CD4-positive, alpha-beta T cell (primary cell): ENCODE results near the gene FAR1. TPM values are rescaled to one million over a fixed set of nuclear protein-coding genes. Genes with fewer than 3 reads are reported as not detected.

Source experiments
- ATAC-seq: fragments of 200-7000 bp; cut with Tn5 transposase; one replicate; pipeline ENCODE4 v1.10.0; 2022; ENCODE audit warnings: mild to moderate bottlenecking; ENCODE audit not compliant: poor library complexity
- CTCF ChIA-PET: fragments of 350-600 bp; sonication (Branson Sonifier 250); formaldehyde crosslinking; loops from one replicate; lab custom pipeline; 2021; ENCODE audit warnings: antibody characterized with exemption, inconsistent platforms; lab: Charles Lee
- POLR2A ChIA-PET: fragments of 350-600 bp; sonication (Branson Sonifier 250); formaldehyde crosslinking; loops from one replicate; lab custom pipeline; 2021; ENCODE audit warnings: antibody characterized with exemption, inconsistent platforms; lab: Charles Lee
- DNase-seq, 14 experiments: peaks; one replicate each; pipeline ENCODE4 v3.0.0-alpha.2; 2013 to 2020; ENCODE audit warnings: mixed read lengths in 2 of 14
- H3K27ac ChIP-seq, 2 donors: one replicate each; pipeline versions ENCODE4 v1.5.1 to v1.7.0; 2013; ENCODE audit warnings: low read length in 2 of 2, low read depth in 1 of 2, mild to moderate bottlenecking in 1 of 2
- H3K27me3 ChIP-seq, 2 experiments: 1 replicate in 1 of 2; 2 replicates in 1 of 2; pipeline versions ENCODE4 v1.6.1 to v1.7.0; 2013; ENCODE audit warnings: low read length in 2 of 2, control low read depth in 1 of 2, mild to moderate bottlenecking in 1 of 2, moderate library complexity in 1 of 2; ENCODE audit not compliant: insufficient read depth in 2 of 2, control insufficient read depth in 1 of 2
- H3K36me3 ChIP-seq: one replicate; pipeline ENCODE4 v1.6.1; 2013; ENCODE audit warnings: low read length, control low read depth; ENCODE audit not compliant: insufficient read depth
- H3K4me1 ChIP-seq: one replicate; pipeline ENCODE4 v1.6.1; 2013; ENCODE audit warnings: low read length, control low read depth; ENCODE audit not compliant: insufficient read depth
- H3K4me3 ChIP-seq: one replicate; pipeline ENCODE4 v1.5.1; 2013; ENCODE audit warnings: mild to moderate bottlenecking, low read length, moderate library complexity
- H3K9me3 ChIP-seq, 2 experiments: 1 replicate in 1 of 2; 2 replicates in 1 of 2; pipeline versions ENCODE4 v1.6.1 to v1.7.0; 2013; ENCODE audit warnings: low read length in 2 of 2, mild to moderate bottlenecking in 2 of 2, control low read depth in 1 of 2, moderate library complexity in 1 of 2; ENCODE audit not compliant: control insufficient read depth in 1 of 2, insufficient read depth in 1 of 2
- H3K27ac Mint-ChIP-seq: one replicate; pipeline ENCODE4 v1.8.0; 2020; ENCODE audit warnings: mixed read lengths
- H3K27me3 Mint-ChIP-seq: one replicate; pipeline ENCODE4 v1.8.0; 2021; ENCODE audit warnings: mixed read lengths
- H3K36me3 Mint-ChIP-seq: one replicate; pipeline ENCODE4 v1.8.0; 2021; ENCODE audit warnings: low read depth, mixed read lengths
- H3K4me1 Mint-ChIP-seq: one replicate; pipeline ENCODE4 v1.8.0; 2021; ENCODE audit warnings: low read depth, mixed read lengths
- H3K4me3 Mint-ChIP-seq: one replicate; pipeline ENCODE4 v1.8.0; 2020; ENCODE audit warnings: mild to moderate bottlenecking, mixed read lengths
- H3K9me3 Mint-ChIP-seq: one replicate; pipeline ENCODE4 v1.8.0; 2020; ENCODE audit warnings: mixed read lengths
- intact Hi-C, 2 experiments: fragments of 100-400 bp; cut with DNase I in 1 of 2; cut with micrococcal nuclease in 1 of 2; formaldehyde crosslinking; loops; one replicate each; pipeline versions ENCODE4 v1.15.1 to v1.9.0; 2023 to 2025; cut with DNase I, micrococcal nuclease
- total RNA-seq, 174 experiments: library from RNA in 2 of 174; stranded (reverse) in 2 of 174; gene quantifications; one replicate each; pipeline ENCODE4 v1.2.3 and lab custom pipeline; 2021 to 2026
- TF ChIP-seq, protein P1 (sequence below): fragments of 200-600 bp; IDR thresholded peaks from one replicate; pipeline ENCODE4 v1.8.0; 2022; ENCODE audit warnings: antibody characterized with exemption, mild to moderate bottlenecking

The FAR1 gene
- total RNA-seq, 2 experiments from 2014 or later, result 28.4 to 29.0 TPM

DNA sequence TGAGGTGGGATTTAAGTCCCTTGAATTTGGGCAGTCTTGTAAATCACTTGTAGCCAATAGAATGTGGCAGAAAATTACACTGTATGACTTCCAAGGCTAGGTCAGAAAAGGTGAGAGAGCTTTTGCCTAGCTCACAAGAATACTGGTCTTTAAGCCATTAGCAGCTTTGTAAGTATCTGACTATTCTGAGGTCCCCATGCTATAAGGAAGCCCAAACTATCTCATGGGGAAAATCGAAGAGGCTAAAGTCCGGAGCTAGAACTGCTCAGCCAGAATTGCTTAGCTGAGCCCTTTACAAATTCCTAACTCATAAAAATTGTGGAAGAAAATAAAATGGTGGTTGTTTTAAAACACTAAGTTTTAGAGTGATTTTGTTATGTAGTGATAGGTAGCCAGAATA, 13.0 kb downstream of the FAR1 start:
- POLR2A ChIA-PET, result interaction anchor here (1.1 kb wide), 1 partner anchor 13 kb away, joined by 3 read pairs; the partner anchor contains the start of gene FAR1
- intact Hi-C loops, result no loop called here
- no peaks in the 10 kb centered on the region for H3K4me1 ChIP-seq

DNA sequence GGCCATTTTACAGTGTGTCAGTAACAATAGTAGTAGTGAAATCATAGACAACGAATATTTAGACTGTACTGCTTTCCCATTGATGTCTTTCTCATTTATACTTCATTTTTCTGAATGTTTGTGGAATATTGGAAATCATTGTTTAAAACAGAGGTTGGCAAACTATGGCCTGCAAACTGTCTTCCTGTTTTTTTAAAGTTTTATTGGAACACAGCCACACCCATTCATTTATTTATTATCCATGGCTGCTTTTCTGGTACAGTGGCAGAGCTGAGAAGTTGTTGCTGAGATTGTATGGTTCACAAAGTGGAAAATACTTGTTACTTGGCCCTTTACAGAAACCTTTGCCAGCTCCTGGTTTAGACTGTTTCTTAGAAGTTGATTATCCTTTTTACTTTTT, 13.7 kb downstream of the FAR1 start:
- no peaks in the 10 kb centered on the region for H3K9me3 Mint-ChIP-seq
- H3K27me3 Mint-ChIP-seq, result no peaks in the 10 kb centered on the region
- CTCF ChIA-PET, result interaction anchor here (0.8 to 1.7 kb wide), 2 partner anchors 8 to 15 kb away, joined by 3 read pairs; no protein-coding TSS in a partner anchor
- H3K4me1 Mint-ChIP-seq, result peaks cover 76% of the 10 kb centered on the region
- H3K4me1 ChIP-seq, result no peaks in the 10 kb centered on the region
- DNase-seq (no peak), ATAC-seq (no peak)
- intact Hi-C loops, result no loop called here
- peaks cover 4% of the 10 kb centered on the region for H3K36me3 ChIP-seq
- no peak overlapping the region for H3K4me3 ChIP-seq
- TF ChIP-seq, protein P1, sequence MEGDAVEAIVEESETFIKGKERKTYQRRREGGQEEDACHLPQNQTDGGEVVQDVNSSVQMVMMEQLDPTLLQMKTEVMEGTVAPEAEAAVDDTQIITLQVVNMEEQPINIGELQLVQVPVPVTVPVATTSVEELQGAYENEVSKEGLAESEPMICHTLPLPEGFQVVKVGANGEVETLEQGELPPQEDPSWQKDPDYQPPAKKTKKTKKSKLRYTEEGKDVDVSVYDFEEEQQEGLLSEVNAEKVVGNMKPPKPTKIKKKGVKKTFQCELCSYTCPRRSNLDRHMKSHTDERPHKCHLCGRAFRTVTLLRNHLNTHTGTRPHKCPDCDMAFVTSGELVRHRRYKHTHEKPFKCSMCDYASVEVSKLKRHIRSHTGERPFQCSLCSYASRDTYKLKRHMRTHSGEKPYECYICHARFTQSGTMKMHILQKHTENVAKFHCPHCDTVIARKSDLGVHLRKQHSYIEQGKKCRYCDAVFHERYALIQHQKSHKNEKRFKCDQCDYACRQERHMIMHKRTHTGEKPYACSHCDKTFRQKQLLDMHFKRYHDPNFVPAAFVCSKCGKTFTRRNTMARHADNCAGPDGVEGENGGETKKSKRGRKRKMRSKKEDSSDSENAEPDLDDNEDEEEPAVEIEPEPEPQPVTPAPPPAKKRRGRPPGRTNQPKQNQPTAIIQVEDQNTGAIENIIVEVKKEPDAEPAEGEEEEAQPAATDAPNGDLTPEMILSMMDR, result no peak
- POLR2A ChIA-PET, result no interaction called here
- H3K27ac Mint-ChIP-seq, result no peak overlapping the region
- H3K36me3 Mint-ChIP-seq, result peaks cover 28% of the 10 kb centered on the region
- H3K9me3 ChIP-seq, result no peaks in the 10 kb centered on the region
- no peak overlapping the region for H3K27ac ChIP-seq
- no peak overlapping the region for H3K4me3 Mint-ChIP-seq
- no peaks in the 10 kb centered on the region for H3K27me3 ChIP-seq

More for the DNA sequence above, 13.0 kb downstream of the FAR1 start:
- DNase-seq (no peak), ATAC-seq (no peak)
- H3K4me3 ChIP-seq, result no peak overlapping the region
- CTCF ChIA-PET, result no interaction called here
- H3K9me3 Mint-ChIP-seq, result no peaks in the 10 kb centered on the region
- TF ChIP-seq, protein P1, result no peak
- no peaks in the 10 kb centered on the region for H3K27me3 Mint-ChIP-seq
- no peak overlapping the region for H3K27ac ChIP-seq
- H3K9me3 ChIP-seq, result no peaks in the 10 kb centered on the region
- H3K36me3 Mint-ChIP-seq, result peaks cover 28% of the 10 kb centered on the region
- H3K4me1 Mint-ChIP-seq, result peaks cover 83% of the 10 kb centered on the region
- H3K4me3 Mint-ChIP-seq, result no peak overlapping the region
- H3K27me3 ChIP-seq, result no peaks in the 10 kb centered on the region
- peaks cover 3% of the 10 kb centered on the region for H3K36me3 ChIP-seq
- H3K27ac Mint-ChIP-seq, result no peak overlapping the region

DNA sequence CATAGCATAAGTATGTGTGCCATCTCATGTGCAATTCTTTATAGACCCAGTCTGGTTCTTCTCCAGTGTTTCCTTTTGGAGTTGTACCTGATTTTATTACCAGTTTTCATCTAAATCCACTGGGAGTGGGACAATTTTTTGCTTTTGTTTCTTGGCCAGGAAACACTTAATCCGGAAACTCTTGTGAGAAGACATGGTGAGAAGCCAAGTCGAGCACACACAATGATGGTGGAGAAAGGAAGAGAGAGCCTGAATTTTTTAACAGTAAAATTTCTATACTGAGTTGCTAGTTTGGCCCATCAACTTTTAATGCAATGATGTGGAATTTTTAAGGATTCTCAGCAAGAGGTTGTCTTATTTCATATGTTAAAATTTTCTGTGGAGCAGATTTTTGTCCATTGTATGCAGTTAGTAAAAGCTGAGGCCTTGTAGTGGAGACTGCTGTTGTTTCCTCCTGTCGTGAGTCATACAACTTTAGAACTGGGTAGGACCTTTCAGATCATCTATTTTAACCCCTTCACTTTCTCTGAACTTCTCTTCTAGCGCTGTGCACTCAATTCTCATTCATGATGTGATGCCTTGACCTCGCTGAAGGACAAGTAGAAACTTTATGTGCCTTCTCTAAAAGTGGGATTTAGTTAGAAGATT, 17.1 kb downstream of the FAR1 start:
- no peaks in the 10 kb centered on the region for H3K9me3 Mint-ChIP-seq

More for the DNA sequence above, 17.1 kb downstream of the FAR1 start:
- TF ChIP-seq, protein P1, result no peak
- Mint-ChIP-seq H3K4me3 (no peak overlapping the region), H3K27ac (no peak overlapping the region), H3K27me3 (no peaks in the 10 kb centered on the region), H3K4me1 (peaks cover 52% of the 10 kb centered on the region), H3K36me3 (peaks cover 36% of the 10 kb centered on the region)
- CTCF ChIA-PET, result no interaction called here
- Histone ChIP-seq H3K4me3 (no peak overlapping the region), H3K4me1 (no peaks in the 10 kb centered on the region), H3K36me3 (peaks cover 6% of the 10 kb centered on the region), H3K27me3 (no peaks in the 10 kb centered on the region), H3K9me3 (no peaks in the 10 kb centered on the region), H3K27ac (no peak overlapping the region)
- no peak for DNase-seq
- ATAC-seq, result no peak
- intact Hi-C loops, result no loop called here
- POLR2A ChIA-PET, result no interaction called here
